Neural cell (in vitro differentiated cells): ENCODE measurements around the gene WIPF3.

Experiments used
- CTCF ChIP-seq: fragments of 450-650 bp; IDR thresholded peaks from 2 replicates; pipeline ENCODE4 v1.5.1; 2014; ENCODE audit warnings: antibody characterized with exemption, mild to moderate bottlenecking, moderate library complexity; ENCODE audit not compliant: poor library complexity, severe bottlenecking
- EP300 ChIP-seq: fragments of 450-650 bp; conservative IDR thresholded peaks from 2 replicates; pipeline ENCODE4 v1.6.1; 2014; ENCODE audit warnings: antibody characterized with exemption, mild to moderate bottlenecking, moderate library complexity; ENCODE audit not compliant: poor library complexity, severe bottlenecking
- EZH2 ChIP-seq: fragments of 200-600, 300-800 bp; shearing (Covaris generic), sonication (generic); IDR thresholded peaks from 2 replicates; pipeline ENCODE4 v1.6.1; 2014; ENCODE audit warnings: antibody characterized with exemption, low read length, borderline replicate concordance, mild to moderate bottlenecking; ENCODE audit not compliant: insufficient read depth, poor library complexity, severe bottlenecking
- MXI1 ChIP-seq: fragments of 450-650 bp; conservative IDR thresholded peaks from 2 replicates; pipeline ENCODE4 v1.6.1; 2014; ENCODE audit warnings: antibody characterized with exemption, mild to moderate bottlenecking; ENCODE audit not compliant: poor library complexity, severe bottlenecking
- POLR2AphosphoS5 ChIP-seq: IDR thresholded peaks from 2 replicates; pipeline ENCODE4 v1.6.1; 2012
- SMC3 ChIP-seq: fragments of 450-650 bp; conservative IDR thresholded peaks from 2 replicates; pipeline ENCODE4 v1.6.1; 2014; ENCODE audit warnings: antibody characterized with exemption, mild to moderate bottlenecking, moderate library complexity; ENCODE audit not compliant: poor library complexity

- TF ChIP-seq CTCF = no peak
- no peak for TF ChIP-seq EZH2
- no peak for TF ChIP-seq EP300
- TF ChIP-seq MXI1 = no peak
- no peak for TF ChIP-seq POLR2AphosphoS5
- TF ChIP-seq SMC3 = no peak
Observed at GRCh38 chr7:29946428-29947186, 140.3 kb downstream of the WIPF3 start.
